Endothelial cell of umbilical vein (primary cell): Measurements from ENCODE around the gene UBE2C. TPM values are rescaled to one million over a fixed set of nuclear protein-coding genes. Genes with fewer than 3 reads are reported as not detected.

Experiments
- BruUV-seq: library from RNA; stranded (reverse); fragments of 400-500 nt; replicated peaks from 2 replicates; lab custom pipeline; 2021; lab: Mats Ljungman, UMichigan
- CTCF ChIA-PET: fragments of 300-600, 350-600 bp; sonication (Branson Sonifier 250); formaldehyde crosslinking; loops from one replicate; lab custom pipeline; 2021; ENCODE audit warnings: antibody characterized with exemption, inconsistent platforms; lab: Charles Lee
- POLR2A ChIA-PET: fragments of 300-600, 350-600 bp; sonication (Branson Sonifier 250); formaldehyde crosslinking; loops from one replicate; lab custom pipeline; 2021; ENCODE audit warnings: antibody characterized with exemption, inconsistent platforms; lab: Charles Lee
- DNase-seq: peaks from one replicate; pipeline ENCODE4 v3.0.0-alpha.2; 2011; ENCODE audit warnings: low read depth, low spot score
- FAIRE-seq: peaks from 2 replicates; lab custom pipeline; 2011; peaks lifted over from hg19 to GRCh38; lab: Jason Lieb, UNC
- H2AFZ ChIP-seq: 2 replicates; pipeline ENCODE4 v1.6.0; 2012; ENCODE audit warnings: low read depth, low read length, control low read depth, inconsistent platforms
- H3K27ac ChIP-seq: 2 replicates; pipeline ENCODE4 v1.5.1; 2011; ENCODE audit warnings: low read depth, mild to moderate bottlenecking, control low read depth, low read length, moderate library complexity; ENCODE audit not compliant: insufficient read depth
- H3K27me3 ChIP-seq, 2 experiments: 2 replicates each; pipeline versions ENCODE4 v1.6.0 to v1.6.1; 2011; ENCODE audit warnings: low read length in 2 of 2, mixed read lengths in 1 of 2; ENCODE audit not compliant: control insufficient read depth in 2 of 2, insufficient read depth in 2 of 2
- H3K36me3 ChIP-seq, 2 experiments: 2 replicates in 1 of 2; 3 replicates in 1 of 2; pipeline ENCODE4 v1.5.1; 2011; ENCODE audit warnings: low read length in 2 of 2, mild to moderate bottlenecking in 1 of 2, moderate library complexity in 1 of 2; ENCODE audit not compliant: control insufficient read depth in 2 of 2, insufficient read depth in 2 of 2; ENCODE audit errors: extremely low read depth in 1 of 2
- H3K4me1 ChIP-seq: 3 replicates; pipeline ENCODE4 v1.5.1; 2011; ENCODE audit warnings: mild to moderate bottlenecking, low read length; ENCODE audit not compliant: control insufficient read depth, insufficient read depth; ENCODE audit errors: extremely low read depth
- H3K4me2 ChIP-seq: 2 replicates; pipeline ENCODE4 v1.6.1; 2011; ENCODE audit warnings: low read length, control low read depth, mixed read lengths; ENCODE audit not compliant: insufficient read depth
- H3K4me3 ChIP-seq, 3 experiments: fragments of 200-600 bp in 1 of 3; sonication (generic), shearing (Covaris generic) in 1 of 3; replicated peaks in 1 of 3; 2 replicates each; pipeline ENCODE4 v1.5.1; 2011 to 2016; ENCODE audit warnings: control low read depth in 3 of 3, low read length in 3 of 3, mild to moderate bottlenecking in 2 of 3, inconsistent platforms in 1 of 3, low read depth in 1 of 3, moderate library complexity in 1 of 3; ENCODE audit not compliant: insufficient read depth in 1 of 3
- H3K79me2 ChIP-seq: 2 replicates; pipeline ENCODE4 v1.6.0; 2012; ENCODE audit warnings: low read length, inconsistent platforms; ENCODE audit not compliant: control insufficient read depth, insufficient read depth
- H3K9ac ChIP-seq: replicated peaks from 2 replicates; pipeline ENCODE3; 2011; ENCODE audit warnings: low read length, control low read depth; ENCODE audit not compliant: insufficient read depth; ENCODE audit errors: extremely low read depth
- H3K9me1 ChIP-seq: replicated peaks from 3 replicates; pipeline ENCODE4 v1.6.0; 2011; ENCODE audit warnings: mild to moderate bottlenecking, low read length; ENCODE audit not compliant: control insufficient read depth, insufficient read depth; ENCODE audit errors: extremely low read depth
- H3K9me3 ChIP-seq: replicated peaks from 2 replicates; pipeline ENCODE4 v1.5.1; 2012; ENCODE audit warnings: low read length, inconsistent platforms; ENCODE audit not compliant: control insufficient read depth, insufficient read depth
- H4K20me1 ChIP-seq: replicated peaks from 2 replicates; pipeline ENCODE3; 2011; ENCODE audit warnings: mild to moderate bottlenecking, low read length; ENCODE audit not compliant: control insufficient read depth, insufficient read depth; ENCODE audit errors: extremely low read depth
- CTCF ChIP-seq, 2 donors: IDR thresholded peaks; 1 replicate in 1 of 2; 2 replicates in 1 of 2; pipeline ENCODE4 v1.5.1; 2011; ENCODE audit warnings: low read length in 2 of 2, mild to moderate bottlenecking in 2 of 2, moderate library complexity in 2 of 2, control low read depth in 1 of 2, inconsistent platforms in 1 of 2, low read depth in 1 of 2; ENCODE audit not compliant: insufficient read depth in 1 of 2; ENCODE audit errors: extremely low read depth in 1 of 2
- EZH2 ChIP-seq: IDR thresholded peaks from 2 replicates; pipeline ENCODE4 v1.6.1; 2012; ENCODE audit warnings: borderline replicate concordance, low read depth, mild to moderate bottlenecking, moderate library complexity, low read length, inconsistent platforms; ENCODE audit not compliant: severe bottlenecking
- FOS ChIP-seq: IDR thresholded peaks from 2 replicates; pipeline ENCODE4 v1.6.1; 2011; ENCODE audit warnings: mild to moderate bottlenecking, low read length, moderate library complexity, borderline replicate concordance; ENCODE audit not compliant: insufficient read depth
- GATA2 ChIP-seq: IDR thresholded peaks from 2 replicates; pipeline ENCODE4 v1.7.0; 2011; ENCODE audit warnings: low read depth, mild to moderate bottlenecking, moderate library complexity, mixed read lengths, low read length; ENCODE audit not compliant: insufficient read length, insufficient read depth
- JUN ChIP-seq: IDR thresholded peaks from 2 replicates; pipeline ENCODE4 v1.6.1; 2011; ENCODE audit warnings: borderline replicate concordance, low read depth; ENCODE audit not compliant: insufficient read length, insufficient read depth
- MAX ChIP-seq: IDR thresholded peaks from 2 replicates; pipeline ENCODE4 v1.6.1; 2011; ENCODE audit not compliant: insufficient read depth, insufficient read length
- MYC ChIP-seq: IDR thresholded peaks from one replicate; pipeline ENCODE4 v1.6.1; 2011; ENCODE audit warnings: mild to moderate bottlenecking, low read depth, low read length
- POLR2A ChIP-seq: IDR thresholded peaks from 2 replicates; pipeline ENCODE4 v1.6.1; 2012; ENCODE audit warnings: low read depth, mild to moderate bottlenecking, control low read depth, low read length
- POLR2AphosphoS5 ChIP-seq: IDR thresholded peaks from 2 replicates; pipeline ENCODE4 v1.6.1; 2012; ENCODE audit warnings: low read depth, mild to moderate bottlenecking, control low read depth, low read length, moderate library complexity; ENCODE audit not compliant: insufficient read depth
- dilution Hi-C: fragments of 300-500 bp; cut with MboI; formaldehyde crosslinking; loops from one replicate; pipeline ENCODE4 v1.15.0; 2019; ENCODE audit warnings: low sequenced_read_pairs; ENCODE audit not compliant: extremely low pct_ligation_motif_present
- intact Hi-C: fragments of 100-400 bp; cut with micrococcal nuclease; formaldehyde crosslinking; loops from one replicate; pipeline ENCODE4 v1.10.0; 2022
- polyA plus RNA-seq, 4 experiments: library from polyadenylated mRNA; depleted of rRNA in 3 of 4; stranded (reverse) in 3 of 4; unstranded in 1 of 4; fragments of >200 nt; gene quantifications; 2 replicates each; pipeline versions ENCODE4 v1.2.1 to v1.2.3, GENCODE V29; 2011 to 2012; ENCODE audit warnings: missing spikeins in 1 of 4
- total RNA-seq: library from RNA; stranded (reverse); gene quantifications from 2 replicates; pipeline ENCODE4 v1.2.3, GENCODE V29; 2021

Gene UBE2C
- total and polyA plus RNA-seq, 2 donors (not counting 3 experiments of a cell fraction or from before 2014, with no cell fraction given): 129 to 130 TPM

DNA sequence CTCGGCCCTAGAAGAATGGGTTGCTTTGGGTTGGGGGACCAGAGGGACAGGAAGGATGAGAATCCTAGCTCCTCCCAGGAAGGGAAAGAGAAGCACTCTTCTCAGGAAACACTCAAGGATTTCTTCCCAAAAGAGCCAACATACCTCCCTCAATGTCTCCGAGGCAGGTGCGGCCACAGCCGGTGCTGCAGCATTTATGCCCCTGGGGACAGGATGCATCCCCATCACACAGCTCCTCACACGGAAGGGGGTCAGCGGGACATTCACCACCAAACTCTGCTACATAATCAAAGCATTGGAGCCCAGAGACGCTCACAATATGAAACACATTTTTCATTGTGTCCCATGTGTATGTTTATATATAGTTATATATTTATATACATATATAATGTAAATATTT is 35.5 kb upstream of the UBE2C start:
- ChIA-PET CTCF (no interaction called here), POLR2A (no interaction called here)
- no peak overlapping the region for H3K27ac ChIP-seq
- FAIRE-seq (no peak), DNase-seq (no peak)
- H3K4me2 ChIP-seq: no peak overlapping the region
- no peak overlapping the region for H3K9ac ChIP-seq
- H3K27me3 ChIP-seq: peaks cover 0 to 2% of the 10 kb centered on the region in 2 experiments
- no peak overlapping the region for H2AFZ ChIP-seq
- dilution Hi-C loops (no loop called here), intact Hi-C loops (loop anchor here (10.0 kb wide), 1 partner anchor 152 kb away; the partner anchor contains the start of gene WFDC10A)
- no peaks in the 10 kb centered on the region for H3K9me1 ChIP-seq
- H4K20me1 ChIP-seq: no peaks in the 10 kb centered on the region
- BruUV-seq: no TSS peak
- no peaks in the 10 kb centered on the region for H3K36me3 ChIP-seq
- H3K9me3 ChIP-seq: no peaks in the 10 kb centered on the region
- TF ChIP-seq POLR2A (no peak), JUN (no peak), GATA2 (no peak), POLR2AphosphoS5 (no peak)
- no peaks in the 10 kb centered on the region for H3K79me2 ChIP-seq
- H3K4me1 ChIP-seq: peaks cover 32% of the 10 kb centered on the region
- H3K4me3 ChIP-seq: no peak overlapping the region

- Histone ChIP-seq H3K4me3 (no peak overlapping the region), H2AFZ (peak overlapping the region; percentile 64), H3K4me2 (peak overlapping the region; percentile 33), H3K4me1 (peaks cover 32% of the 10 kb centered on the region), H3K27me3 (peaks cover 0 to 2% of the 10 kb centered on the region in 2 experiments), H3K79me2 (no peaks in the 10 kb centered on the region), H3K36me3 (no peaks in the 10 kb centered on the region), H4K20me1 (no peaks in the 10 kb centered on the region), H3K9me3 (no peaks in the 10 kb centered on the region), H3K9ac (peak overlapping the region; percentile 4), H3K27ac (peak overlapping the region; percentile 62), H3K9me1 (no peaks in the 10 kb centered on the region)
- ChIA-PET CTCF (interaction anchor here (0.6 to 2.3 kb wide), 7 partner anchors 8 to 486 kb away, joined by 3 to 26 read pairs (median 5); no protein-coding TSS in a partner anchor), POLR2A (interaction anchor here (0.6 kb wide), 1 partner anchor 460 kb away, joined by 4 read pairs; no protein-coding TSS in a partner anchor)
- intact Hi-C loops (loop anchor here (10.0 kb wide), 1 partner anchor 154 kb away; the partner anchor contains the start of gene WFDC10A), dilution Hi-C loops (no loop called here)
- DNase-seq: peak; percentile 94
- TF ChIP-seq CTCF (IDR thresholded peaks at IDR 0.05; ENCODE audit: extremely low read depth in 1 of 2, insufficient read depth in 1 of 2, low read depth in 1 of 2, low read length in 2 of 2) (no peak), MAX (no peak), FOS (peak; percentile 93), POLR2A (no peak), POLR2AphosphoS5 (peak; percentile 52), MYC (no peak), GATA2 (no peak), EZH2 (no peak), JUN (peak; percentile 47)
- peak; percentile 97 for FAIRE-seq
- TSS peak; percentile 39 for BruUV-seq
Measured at GRCh38 chr20:45779011-45779915, 33.2 kb upstream of the UBE2C start.
